Activated CD8-positive, alpha-beta memory T cell treated with anti-CD3 and anti-CD28 coated beads for 4 hours (primary cell): ENCODE results near the gene ALDH18A1.

ENCODE experiments used
- DNase-seq, 2 donors: peaks; one replicate each; pipeline ENCODE4 v3.0.0-alpha.2; 2020; ENCODE audit warnings: low read depth in 2 of 2

Gene ALDH18A1

DNA sequence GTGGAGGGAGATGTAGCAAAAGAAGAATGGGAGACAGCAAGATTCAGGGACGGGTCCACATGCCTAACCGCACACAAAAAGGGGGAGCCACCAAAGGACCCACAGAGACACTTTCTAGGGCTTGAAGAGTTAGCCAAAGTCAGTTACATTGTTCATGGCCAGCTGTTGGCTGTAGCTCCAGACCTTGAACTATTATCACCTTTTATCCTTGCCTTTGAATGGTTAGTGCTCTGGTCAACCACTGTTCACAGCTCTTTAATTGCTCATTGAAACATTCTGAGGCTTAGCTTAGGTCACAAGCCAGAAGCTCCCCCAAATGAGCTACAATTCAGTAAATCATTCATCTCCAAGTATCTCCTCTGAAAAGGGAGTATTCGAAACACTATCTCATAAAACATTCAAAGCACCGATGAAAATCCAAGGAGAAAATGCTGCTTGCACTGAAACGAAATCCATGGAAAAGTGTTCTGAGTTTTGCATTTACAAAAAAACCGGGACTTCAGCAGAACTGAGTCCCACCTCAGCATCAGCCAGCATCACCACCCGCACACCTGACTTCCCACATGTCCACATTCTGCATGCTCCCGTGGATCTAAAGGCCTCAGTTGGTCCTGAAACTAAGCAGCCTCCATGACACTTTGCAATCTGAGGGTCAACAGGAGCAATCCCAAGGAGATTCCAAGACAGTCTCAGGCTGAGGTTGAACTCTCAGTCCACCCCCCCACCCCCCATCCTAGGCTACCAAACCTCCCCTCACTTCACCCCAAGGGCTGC, 99.3 kb downstream of the ALDH18A1 start:
- no peak for DNase-seq
